ENCODE measurements around the gene RNF144A.
"Not testable (repeated sequence)": the region's sequence is repeated elsewhere in the genome, so short reads cannot be mapped to it uniquely, and the experiment has no call there.

The RNF144A gene

GRCh38 chr2:6917071-6917760, at the start of gene RNF144A:
Gene RNF144A (plus strand): TSS chr2:6917412. CDS start chr2:6996927, 79,515 bp downstream.
- peak; percentile 82 for DNase-seq

GRCh38 chr2:6872394-6872793, 44.8 kb upstream of the RNF144A start:
- DNase-seq: no peak

GRCh38 chr2:6874032-6874431, 43.2 kb upstream of the RNF144A start:
- no peak for DNase-seq

GRCh38 chr2:6876309-6876708, 40.9 kb upstream of the RNF144A start:
- DNase-seq: no peak

GRCh38 chr2:6877402-6878304, 39.6 kb upstream of the RNF144A start, which contains the start of gene RSAD2:
Gene RSAD2 (plus strand): TSS chr2:6877777. CDS start chr2:6877801, 24 bp downstream.
- DNase-seq: peak; percentile 82

GRCh38 chr2:6878549-6878948, 38.7 kb upstream of the RNF144A start:
- DNase-seq: no peak

- no peak for DNase-seq
These were observed 38.2 kb upstream of the RNF144A start for GRCh38 chr2:6879011-6879410.

GRCh38 chr2:6880200-6880733, 36.9 kb upstream of the RNF144A start:
- DNase-seq: no peak

- DNase-seq: no peak
These were observed 36.2 kb upstream of the RNF144A start for GRCh38 chr2:6881046-6881445.

- DNase-seq: no peak
These were observed 35.7 kb upstream of the RNF144A start for GRCh38 chr2:6881516-6881915.

- DNase-seq: no peak
These were observed 33.6 kb upstream of the RNF144A start for GRCh38 chr2:6883448-6884122.

- no peak for DNase-seq
These were observed 31.7 kb upstream of the RNF144A start for GRCh38 chr2:6885551-6885950.

GRCh38 chr2:6885968-6886367, 31.2 kb upstream of the RNF144A start:
- no peak for DNase-seq

- no peak for DNase-seq
These were observed 29.4 kb upstream of the RNF144A start for GRCh38 chr2:6887751-6888192.

- DNase-seq: no peak
These were observed 28.5 kb upstream of the RNF144A start for GRCh38 chr2:6888724-6889123.

- DNase-seq: no peak
These were observed 23.2 kb upstream of the RNF144A start for GRCh38 chr2:6893876-6894482.

GRCh38 chr2:6896930-6897759, 20.1 kb upstream of the RNF144A start:
- peak; percentile 34 for DNase-seq

GRCh38 chr2:6902581-6902980, 14.6 kb upstream of the RNF144A start:
- DNase-seq: not testable (repeated sequence)

- DNase-seq: no peak
These were observed 11.5 kb upstream of the RNF144A start for GRCh38 chr2:6905668-6906067.

GRCh38 chr2:6906165-6906741, 11.0 kb upstream of the RNF144A start:
- DNase-seq: peak; percentile 49

- no peak for DNase-seq
These were observed 8.9 kb upstream of the RNF144A start for GRCh38 chr2:6908291-6908690.
